GM21447 (cell line): ENCODE data around the gene DCAF7.
A peak's percentile ranks its signal among the peaks of the same experiment; 100 is the strongest.

Experiments
- ATAC-seq: cut with Tn5 transposase; IDR thresholded peaks from one replicate; pipeline ENCODE4 v1.9.1; 2021; ENCODE audit not compliant: unreplicated experiment

Gene DCAF7

DNA sequence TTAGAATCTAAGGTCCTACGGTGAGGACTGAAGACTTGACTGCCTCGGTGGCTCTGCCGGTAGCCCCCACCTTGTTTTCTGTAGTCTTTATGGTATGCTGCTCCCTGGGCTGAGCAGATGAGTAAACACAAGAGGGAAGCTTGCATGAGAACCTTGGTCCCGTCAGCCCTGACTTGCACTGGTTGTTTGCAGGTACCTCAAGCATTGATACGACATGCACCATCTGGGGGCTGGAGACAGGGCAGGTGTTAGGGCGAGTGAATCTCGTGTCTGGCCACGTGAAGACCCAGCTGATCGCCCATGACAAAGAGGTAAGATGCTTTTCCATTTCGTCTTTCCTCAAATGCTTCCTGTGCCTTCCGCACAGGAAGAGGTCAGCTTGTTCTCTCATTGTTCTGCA is 29.4 kb downstream of the DCAF7 start:
- no peak for ATAC-seq

GRCh38 chr17:63587770-63588169 is 37.5 kb downstream of the DCAF7 start:
- ATAC-seq, result no peak

- no peak for ATAC-seq
Measured at GRCh38 chr17:63588797-63589196, 38.5 kb downstream of the DCAF7 start.

DNA sequence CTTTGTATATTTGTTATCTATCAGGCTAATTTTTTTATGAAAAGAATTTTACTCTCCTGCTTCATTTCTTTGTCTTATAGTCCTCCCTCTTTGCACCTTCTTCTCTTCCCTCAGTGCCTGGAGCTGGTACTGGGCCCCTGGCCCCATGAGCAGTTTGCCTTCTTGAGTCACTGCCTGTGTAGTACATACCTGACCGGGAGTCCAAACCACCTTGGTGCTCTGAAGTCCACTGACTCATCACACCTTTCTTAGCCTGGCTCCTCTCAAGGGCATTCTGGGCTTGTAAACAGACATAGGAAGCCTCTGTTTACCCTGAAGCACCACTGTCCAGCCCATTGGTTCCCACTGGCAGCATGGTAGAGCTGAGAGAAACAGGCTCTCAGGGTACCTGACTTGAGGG is 39.4 kb downstream of the DCAF7 start:
- ATAC-seq, result no peak

DNA sequence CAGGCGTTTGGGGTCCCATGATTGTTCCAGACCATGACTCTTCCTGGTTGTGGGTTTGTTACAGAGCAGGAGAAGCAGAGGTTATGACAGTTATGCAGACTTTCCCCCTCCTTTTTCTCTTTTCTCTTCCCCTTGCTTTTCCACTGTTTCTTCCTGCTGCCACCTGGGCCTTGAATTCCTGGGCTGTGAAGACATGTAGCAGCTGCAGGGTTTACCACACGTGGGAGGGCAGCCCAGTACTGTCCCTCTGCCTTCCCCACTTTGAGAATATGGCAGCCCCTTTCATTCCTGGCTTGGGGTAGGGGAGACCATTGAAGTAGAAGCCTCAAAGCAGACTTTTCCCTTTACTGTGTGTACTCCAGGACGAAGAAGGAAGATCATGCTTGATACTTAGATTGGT is 42.5 kb downstream of the DCAF7 start:
- no peak for ATAC-seq

- ATAC-seq, result no peak
Measured at GRCh38 chr17:63595132-63595531, 44.9 kb downstream of the DCAF7 start.

GRCh38 chr17:63596856-63597586 is 46.7 kb downstream of the DCAF7 start:
- no peak for ATAC-seq

GRCh38 chr17:63598281-63598680 is 48.0 kb downstream of the DCAF7 start:
- no peak for ATAC-seq

DNA sequence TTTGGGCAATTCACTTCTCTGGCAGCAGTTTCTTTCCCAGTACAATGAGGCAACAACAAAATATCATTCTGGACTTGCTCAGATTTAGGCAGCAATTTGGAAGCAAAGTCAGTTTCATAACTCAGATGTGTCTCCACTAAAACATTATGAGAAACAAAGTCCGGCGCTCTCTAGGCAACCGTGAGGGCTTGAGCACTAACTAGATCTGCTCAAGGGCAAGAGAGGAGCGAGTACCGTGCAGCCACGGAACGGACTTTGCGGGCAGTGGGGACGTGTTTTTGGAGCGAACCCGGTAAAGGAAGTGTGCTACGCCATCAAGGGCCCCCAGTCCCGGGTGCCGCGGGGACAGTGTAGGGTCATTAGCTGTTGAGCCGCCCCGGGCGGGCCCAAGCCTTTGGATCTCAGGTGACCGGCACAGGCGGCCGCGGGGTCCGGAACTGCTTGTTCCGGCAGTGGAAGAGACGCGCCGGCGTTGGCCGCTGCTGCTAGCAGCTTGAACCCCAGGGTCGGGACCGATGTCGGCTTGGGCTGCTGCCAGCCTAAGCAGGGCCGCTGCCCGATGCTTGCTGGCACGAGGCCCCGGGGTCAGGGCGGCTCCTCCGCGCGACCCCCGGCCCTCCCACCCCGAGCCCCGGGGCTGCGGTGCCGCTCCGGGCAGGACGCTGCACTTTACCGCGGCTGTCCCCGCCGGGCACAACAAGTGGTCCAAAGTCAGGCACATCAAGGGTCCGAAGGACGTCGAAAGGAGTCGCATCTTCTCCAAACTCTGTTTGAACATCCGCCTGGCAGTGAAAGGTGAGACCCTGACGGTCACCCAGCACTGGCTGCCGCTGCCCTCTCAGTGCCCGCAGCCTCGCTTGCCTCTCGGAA is 50.5 kb downstream of the DCAF7 start, which contains the start of gene TACO1:
TACO1 (plus strand) TSS at position 327 of the 870 bp plus-strand sequence; CDS start at position 516, 189 bp downstream.
- ATAC-seq, result peak; percentile 89

GRCh38 chr17:63601439-63602371 is 51.4 kb downstream of the DCAF7 start:
- no peak for ATAC-seq

- ATAC-seq, result no peak
Measured at GRCh38 chr17:63609816-63610573, 59.7 kb downstream of the DCAF7 start.

DNA sequence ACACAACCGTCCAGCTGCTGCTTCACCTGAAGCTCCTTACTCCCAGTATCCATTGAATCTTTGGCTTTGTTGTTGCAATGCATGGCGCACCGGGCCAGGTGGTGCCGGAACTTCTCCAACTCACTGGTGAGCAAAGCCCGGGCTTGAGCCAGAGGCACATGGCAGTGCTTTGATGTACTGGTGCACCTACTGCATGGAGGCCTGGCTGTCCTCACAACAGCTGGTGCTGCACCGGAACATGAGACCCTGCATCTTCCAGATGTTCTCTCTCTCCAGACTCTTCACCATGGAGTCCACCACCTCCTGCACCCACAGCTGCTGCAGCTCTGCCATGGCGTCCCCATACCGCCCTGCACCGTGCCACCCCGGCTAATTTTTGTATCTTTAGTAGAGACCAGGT is 60.6 kb downstream of the DCAF7 start:
- ATAC-seq, result no peak

GRCh38 chr17:63611354-63611753 is 61.1 kb downstream of the DCAF7 start:
- ATAC-seq, result no peak

GRCh38 chr17:63613663-63614062 is 63.4 kb downstream of the DCAF7 start:
- ATAC-seq, result no peak

DNA sequence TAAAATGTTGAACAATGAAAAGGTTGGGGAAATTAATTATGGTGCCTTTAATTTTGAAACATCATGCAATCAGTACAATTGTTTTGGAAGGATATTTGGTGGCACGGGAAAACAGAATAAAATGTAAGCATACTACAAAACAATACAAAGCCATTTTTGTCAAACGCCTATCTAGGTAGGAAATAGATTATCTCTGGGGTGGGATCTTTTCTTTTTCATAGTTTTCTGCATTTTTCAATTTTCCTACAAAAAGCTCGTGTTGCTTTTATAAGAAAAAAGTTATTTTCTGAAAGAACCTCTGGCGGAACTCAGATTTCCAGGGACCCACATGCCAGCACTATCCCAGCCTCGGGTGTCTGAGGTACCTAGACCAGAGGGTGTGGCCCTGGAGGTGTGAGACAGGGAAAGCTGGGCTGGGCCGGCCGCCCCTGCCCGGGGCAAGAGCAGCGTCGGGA is 71.0 kb downstream of the DCAF7 start:
- no peak for ATAC-seq

DNA sequence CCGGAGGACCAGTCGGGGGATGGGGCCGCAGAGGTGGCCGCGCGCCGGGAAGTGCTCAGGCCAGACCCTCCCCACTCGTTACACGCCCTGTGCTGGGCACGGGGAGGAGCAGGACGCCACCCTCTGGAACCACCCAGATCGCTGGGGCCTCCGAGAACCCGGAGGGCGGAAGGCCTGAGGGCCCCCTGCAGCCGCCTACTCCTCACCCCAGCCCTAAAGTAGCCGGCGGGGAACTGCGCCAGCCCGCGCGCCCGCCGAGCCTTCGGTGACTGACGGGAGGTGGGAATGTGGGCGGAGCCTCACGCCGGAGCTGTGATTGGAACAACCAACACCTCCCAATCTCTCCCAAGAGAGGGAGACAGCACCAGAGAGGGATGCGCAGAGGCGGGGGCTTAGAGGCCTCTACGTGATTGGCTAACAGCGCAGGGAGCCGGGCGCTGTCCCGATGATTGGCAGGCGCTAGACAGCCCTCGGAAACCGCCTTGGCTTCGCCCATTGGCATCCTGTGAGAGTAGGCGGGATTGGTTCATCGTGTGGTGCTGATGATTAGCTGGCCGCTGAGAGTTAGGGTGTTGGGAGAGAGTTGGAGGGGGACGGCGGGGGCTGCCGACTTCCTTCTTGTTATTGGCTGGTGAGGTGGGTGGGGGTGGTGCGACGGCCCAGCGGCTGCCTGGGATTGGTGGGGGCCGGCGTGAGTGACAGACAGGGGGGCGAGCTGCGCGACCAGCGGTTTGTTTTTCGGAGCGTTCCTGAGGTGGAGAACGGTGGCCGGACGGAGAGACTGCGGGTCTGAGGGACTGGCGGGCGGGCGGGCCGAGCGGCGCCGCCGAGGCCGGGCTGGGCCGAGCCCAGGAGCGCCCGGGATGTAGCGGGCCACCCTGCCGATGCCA is 71.7 kb downstream of the DCAF7 start, which contains the start of gene MAP3K3:
MAP3K3 (plus strand) TSS at position 734 of the 890 bp plus-strand sequence. CDS start 343 bp downstream, outside the sequence.
- ATAC-seq, result peak; percentile 88

DNA sequence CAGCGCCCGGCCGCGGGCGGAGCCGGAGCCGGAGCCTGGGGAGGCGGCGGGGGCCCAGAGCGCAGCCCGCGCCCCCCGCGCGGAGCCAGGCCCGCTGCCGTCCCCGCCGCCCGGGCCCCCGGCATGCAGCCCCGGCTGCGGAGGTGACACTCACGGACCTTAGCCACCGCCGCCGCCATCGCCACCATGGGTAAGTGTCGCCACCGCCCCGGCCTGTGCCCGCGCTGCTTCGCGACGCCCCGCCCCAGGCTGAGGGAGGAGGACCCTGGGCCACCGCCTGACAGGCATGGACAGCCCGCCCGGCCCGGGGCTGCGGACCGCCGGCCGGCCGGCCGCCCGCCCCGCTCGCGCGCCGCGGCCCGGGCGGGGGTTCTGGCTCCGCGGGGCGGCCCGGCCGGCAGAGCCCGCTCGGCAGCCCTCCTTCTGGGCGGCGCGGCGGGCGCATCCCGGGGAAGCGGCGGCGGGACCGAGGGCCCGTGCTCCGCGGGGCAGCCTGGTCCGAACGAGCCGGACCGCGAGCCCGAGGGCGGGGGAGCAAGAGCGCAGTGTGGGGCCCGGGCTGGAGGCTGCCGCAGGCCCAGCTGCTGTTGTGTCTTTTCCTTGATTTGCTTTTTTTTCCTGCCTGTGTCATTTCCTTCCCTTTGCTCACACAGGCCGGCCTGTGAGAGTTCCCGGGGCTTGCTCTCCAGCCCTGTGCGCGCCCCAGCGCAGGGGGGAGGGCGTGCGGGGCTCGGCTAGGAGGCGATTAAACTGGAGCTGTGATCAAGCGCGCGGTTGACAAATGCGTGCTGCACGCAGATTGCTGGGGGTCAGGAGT is 72.5 kb downstream of the DCAF7 start:
- peak; percentile 25 for ATAC-seq
